22Rv1 (cell line): ENCODE results near the gene PDGFA.

Experiments
- H3K27ac ChIP-seq: fragments of 450-650 bp; 2 replicates; pipeline ENCODE4 v1.5.1; 2017
- ZFX ChIP-seq: fragments of 450-650 bp; IDR thresholded peaks from 2 replicates; pipeline ENCODE4 v1.6.1; 2017; ENCODE audit warnings: antibody characterized with exemption, borderline replicate concordance
- TF ChIP-seq, protein P1 (sequence below): fragments of 450-650 bp; IDR thresholded peaks from 2 replicates; pipeline ENCODE4 v1.5.1; 2017; ENCODE audit warnings: mild to moderate bottlenecking

The PDGFA gene

DNA sequence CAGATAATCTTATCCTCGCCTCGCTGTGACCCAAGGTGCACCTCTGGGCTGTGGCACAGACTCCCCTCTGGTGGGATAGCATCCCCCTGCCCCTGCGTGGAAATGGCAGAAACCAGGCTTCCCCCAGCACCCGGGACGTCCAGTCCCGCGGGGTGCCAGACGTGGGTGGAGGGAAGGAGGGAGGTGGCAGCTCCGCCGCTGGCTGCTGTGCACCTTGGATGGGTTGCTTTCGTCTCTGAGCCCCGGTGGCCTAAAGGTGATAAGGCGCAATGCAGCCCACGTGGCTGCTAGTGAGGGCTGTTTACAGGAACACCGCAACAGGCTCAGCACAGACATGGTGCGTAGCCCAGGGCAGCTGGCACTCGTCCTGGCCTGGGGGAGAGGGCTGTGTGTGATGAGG is 13.6 kb upstream of the PDGFA start:
- no peak overlapping the region for H3K27ac ChIP-seq
- TF ChIP-seq, protein P1, sequence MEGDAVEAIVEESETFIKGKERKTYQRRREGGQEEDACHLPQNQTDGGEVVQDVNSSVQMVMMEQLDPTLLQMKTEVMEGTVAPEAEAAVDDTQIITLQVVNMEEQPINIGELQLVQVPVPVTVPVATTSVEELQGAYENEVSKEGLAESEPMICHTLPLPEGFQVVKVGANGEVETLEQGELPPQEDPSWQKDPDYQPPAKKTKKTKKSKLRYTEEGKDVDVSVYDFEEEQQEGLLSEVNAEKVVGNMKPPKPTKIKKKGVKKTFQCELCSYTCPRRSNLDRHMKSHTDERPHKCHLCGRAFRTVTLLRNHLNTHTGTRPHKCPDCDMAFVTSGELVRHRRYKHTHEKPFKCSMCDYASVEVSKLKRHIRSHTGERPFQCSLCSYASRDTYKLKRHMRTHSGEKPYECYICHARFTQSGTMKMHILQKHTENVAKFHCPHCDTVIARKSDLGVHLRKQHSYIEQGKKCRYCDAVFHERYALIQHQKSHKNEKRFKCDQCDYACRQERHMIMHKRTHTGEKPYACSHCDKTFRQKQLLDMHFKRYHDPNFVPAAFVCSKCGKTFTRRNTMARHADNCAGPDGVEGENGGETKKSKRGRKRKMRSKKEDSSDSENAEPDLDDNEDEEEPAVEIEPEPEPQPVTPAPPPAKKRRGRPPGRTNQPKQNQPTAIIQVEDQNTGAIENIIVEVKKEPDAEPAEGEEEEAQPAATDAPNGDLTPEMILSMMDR, result no peak
- no peak for TF ChIP-seq ZFX

DNA sequence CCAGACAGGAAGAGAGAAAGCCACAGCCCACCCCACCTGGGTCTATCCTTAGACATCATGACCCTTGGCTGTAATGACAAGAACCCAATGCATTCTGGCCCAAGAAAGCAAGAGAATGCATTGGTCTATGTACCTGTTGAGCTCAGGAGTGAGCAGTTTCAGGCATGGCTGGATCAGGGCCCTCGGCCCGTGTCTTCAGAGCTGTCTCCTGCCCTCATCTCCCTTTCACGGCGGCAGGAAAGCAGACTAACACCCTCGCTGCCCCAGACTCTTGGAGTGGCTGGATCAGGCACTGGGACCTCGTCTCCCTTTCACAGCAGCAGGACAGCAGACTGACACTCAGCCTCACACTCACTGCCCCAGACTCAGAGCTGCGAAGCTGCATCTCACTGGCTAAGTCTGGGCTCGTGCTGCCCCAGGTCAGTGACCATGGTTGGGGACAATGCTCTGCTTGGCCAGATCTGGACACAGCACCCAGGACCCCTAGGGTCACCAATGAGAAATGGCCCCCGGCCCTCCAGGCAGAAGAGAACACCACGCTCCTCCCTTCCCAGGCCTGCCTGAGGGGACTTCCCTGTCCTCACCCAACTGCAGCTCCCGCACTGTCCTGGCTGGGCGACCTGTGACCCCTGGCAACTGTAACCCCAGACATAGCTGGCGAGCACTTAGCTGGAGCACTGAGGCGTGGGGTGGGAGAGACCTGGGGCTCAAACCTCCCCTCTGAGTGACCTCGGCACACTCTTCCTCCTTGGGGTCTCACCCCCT is 12.9 kb upstream of the PDGFA start:
- no peak overlapping the region for H3K27ac ChIP-seq
- TF ChIP-seq ZFX, result no peak
- TF ChIP-seq, protein P1, result no peak

DNA sequence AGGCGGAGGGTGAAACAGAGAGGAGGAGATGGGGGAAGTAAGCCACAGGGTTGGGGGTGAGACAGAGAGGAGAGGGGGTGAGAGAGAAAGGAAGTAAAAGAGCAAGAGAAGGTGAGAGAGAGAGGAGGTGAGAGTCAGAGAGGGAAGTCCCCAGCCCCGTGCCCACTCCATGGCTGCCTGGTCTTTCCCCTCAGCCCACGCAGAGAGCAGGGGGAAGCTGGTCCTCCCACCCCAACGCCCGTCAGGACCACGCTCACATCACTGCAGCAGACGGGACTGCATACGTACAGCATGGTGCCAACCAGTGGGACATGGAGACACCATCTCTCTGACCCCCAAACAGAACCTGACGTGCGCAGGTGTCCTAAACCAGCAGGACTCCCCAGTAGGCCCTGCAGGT is 12.1 kb upstream of the PDGFA start:
- TF ChIP-seq, protein P1, result no peak
- TF ChIP-seq ZFX, result no peak
- no peak overlapping the region for H3K27ac ChIP-seq

DNA sequence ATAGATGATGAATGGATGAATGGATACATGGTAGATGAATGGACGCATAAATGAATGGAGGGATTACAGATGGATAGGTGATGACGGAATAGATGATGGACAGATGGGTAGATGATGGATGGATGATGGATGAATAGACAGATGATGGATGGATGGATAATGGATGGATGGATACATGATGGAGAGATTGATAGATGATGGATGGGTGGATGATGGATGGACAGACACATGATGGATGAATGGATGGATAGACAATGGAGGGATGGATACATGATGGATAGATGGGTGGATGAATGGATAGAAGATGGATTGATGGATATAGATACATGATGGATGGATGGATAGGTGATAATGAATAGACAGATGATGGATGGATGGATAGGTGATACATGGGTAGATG is 8.8 kb upstream of the PDGFA start:
- TF ChIP-seq, protein P1, result no peak
- no peak for TF ChIP-seq ZFX

DNA sequence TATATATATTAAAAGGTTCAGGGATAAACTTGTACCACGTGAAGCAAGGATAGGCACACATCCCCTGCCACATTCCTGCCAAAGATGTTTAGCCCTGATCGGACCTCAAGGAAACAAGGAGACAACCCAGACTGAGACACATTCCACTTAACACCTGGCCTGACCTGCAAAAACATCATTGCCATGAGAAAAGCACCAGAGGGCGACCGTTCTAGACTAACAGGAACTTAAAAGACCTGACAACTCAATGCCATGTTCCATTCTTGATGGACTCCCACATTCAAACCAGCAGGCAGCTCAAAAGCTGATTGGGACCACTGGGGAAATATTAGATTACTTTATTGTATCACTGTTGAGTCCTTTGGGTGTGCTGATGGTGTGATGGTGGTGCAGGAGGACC is 8.1 kb upstream of the PDGFA start:
- TF ChIP-seq, protein P1, result no peak
- no peak for TF ChIP-seq ZFX

More for the DNA sequence above, 8.8 kb upstream of the PDGFA start:
- H3K27ac ChIP-seq, result no peak overlapping the region

DNA sequence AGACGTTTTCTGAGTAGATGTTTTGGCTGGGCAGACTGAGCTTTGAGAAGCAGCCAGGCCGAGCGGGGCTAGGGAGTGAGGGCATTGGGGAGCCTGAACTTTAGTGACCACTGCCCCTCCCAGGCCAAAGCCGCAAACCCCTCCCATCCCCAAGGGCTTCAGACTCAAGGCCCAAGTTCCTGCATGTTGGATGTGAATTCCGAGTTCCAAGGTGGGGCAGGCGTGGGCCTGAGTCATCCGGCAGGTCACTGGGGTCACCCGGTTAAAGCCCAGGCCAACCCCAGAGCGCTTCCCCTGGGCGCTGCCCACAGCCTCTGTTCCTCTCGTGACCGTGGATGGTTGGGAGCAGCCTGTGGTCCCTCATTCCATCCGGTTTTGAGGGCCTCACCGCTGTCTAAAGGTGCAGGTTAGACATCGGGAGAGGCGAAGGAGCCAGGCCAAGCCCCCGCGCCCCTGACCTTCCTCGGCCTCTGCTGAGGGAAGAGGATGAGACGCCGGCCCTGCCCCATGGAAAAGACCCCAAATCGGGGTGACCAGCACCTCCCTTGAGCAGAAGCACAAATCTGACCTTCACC is 6.9 kb upstream of the PDGFA start:
- no peak for TF ChIP-seq ZFX
- TF ChIP-seq, protein P1, result no peak
- H3K27ac ChIP-seq, result no peak overlapping the region

More for the DNA sequence above, 8.1 kb upstream of the PDGFA start:
- no peak overlapping the region for H3K27ac ChIP-seq

DNA sequence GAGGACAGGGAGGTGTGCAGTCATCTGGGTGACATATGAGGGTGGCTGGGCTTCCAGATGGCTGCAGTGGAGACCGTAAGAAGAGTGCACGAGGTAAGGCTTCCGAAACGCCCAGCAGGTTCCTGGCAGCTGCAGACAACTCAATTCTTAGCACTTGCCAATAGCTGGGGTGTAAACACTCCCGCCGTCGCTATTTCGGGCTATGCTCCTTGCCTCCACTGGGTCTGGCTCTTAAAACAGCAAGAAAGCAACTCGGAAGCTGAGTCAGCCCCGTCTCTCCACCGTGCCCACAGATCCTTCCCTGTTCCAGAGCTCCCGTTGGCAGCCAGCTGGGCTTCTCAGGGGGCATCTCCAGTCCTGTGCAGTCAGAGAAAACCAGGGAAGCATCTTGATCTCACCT is 6.1 kb upstream of the PDGFA start:
- no peak overlapping the region for H3K27ac ChIP-seq
- TF ChIP-seq, protein P1, result no peak
- TF ChIP-seq ZFX, result no peak
